ENCODE data around the gene ADSS1.

ADSS1 gene

GRCh38 chr14:104751539-104752422 lies 27.8 kb downstream of the ADSS1 start:
- DNase-seq, result peak; percentile 71

DNA sequence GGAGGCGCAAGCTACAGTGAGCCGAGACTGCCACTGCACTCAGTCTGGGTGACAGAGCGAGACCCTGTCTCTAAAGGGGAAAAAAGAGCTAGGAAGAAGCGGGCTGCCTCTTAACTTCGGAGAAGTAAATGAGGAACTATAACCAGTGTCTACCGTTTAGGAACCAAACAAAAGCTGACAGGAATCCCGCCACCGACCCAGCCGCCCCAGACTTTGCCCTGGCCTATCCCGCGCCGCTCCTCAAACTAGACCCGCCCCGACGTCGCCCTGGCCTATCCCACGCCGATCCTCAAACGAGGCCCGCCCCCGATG lies 28.4 kb downstream of the ADSS1 start:
- no peak for DNase-seq

- DNase-seq, result peak; percentile 100
These were observed 28.9 kb downstream of the ADSS1 start, which contains the start of gene SIVA1 for GRCh38 chr14:104752735-104753527. Gene SIVA1 (plus strand): TSS chr14:104753147. CDS start chr14:104753202, 55 bp downstream.

DNA sequence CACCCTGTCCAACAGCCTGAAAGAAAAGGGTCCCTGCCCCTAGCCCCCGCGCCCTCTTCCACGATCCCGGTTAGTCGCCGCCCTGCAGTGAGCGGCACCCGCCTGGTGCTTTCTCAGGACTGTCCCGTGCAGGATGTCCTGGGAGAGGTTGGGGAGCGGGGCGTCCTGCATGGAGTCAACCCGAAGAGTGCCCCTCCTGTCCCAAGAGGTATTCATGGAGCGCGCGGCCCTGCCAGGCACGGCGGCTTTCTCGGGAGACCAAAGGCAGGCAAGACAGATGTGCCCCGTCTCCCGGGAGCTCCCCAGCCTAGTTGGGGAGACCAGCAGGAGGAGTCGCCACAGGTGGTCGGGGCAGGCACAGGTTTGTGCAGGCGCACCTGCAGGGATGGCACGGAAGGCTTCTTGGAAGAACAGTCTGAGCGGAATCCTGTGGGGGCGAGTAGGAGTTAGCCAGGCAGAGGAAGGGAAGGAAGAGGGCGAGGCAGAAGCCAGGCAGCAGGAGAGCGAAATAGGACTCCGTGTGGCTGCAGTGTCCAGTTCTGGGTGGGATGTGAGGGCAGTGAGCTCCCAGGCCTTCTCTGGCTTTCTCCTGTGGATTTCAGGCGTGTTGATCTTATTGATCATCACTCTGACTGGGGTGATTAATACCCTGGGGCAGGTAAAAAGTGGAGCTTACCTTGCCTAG lies 29.6 kb downstream of the ADSS1 start:
- no peak for DNase-seq

DNA sequence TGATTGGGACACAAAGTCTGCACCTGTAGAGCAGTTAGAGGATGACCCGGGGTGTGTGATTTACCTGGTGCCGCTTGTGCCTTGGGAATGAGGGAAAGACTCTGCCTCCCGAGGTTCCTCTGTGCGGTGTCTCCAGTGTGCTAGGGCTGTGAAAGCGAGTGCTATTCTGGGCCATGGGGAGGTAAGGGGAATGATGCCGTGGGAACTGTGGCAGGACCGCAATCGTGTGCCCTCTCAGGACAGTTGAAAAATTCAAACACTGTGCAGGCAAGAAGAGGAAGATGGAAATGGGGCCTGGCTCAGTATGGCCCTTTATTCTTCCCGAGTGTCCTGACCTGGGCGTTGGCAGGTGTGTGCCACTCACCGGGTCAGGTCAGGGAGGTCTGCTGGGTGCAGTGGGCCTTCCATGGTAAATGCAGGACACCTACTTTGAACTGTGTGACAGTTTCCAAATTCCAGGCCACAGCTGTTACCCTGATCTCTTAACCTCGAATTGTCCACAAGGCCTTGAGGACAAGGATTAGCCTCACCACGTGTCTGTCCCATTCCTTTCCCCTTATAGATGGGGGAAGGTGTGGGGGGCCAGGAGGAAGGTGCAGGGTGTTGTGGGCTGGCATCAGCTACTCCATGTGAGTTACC lies 30.3 kb downstream of the ADSS1 start:
- no peak for DNase-seq

DNA sequence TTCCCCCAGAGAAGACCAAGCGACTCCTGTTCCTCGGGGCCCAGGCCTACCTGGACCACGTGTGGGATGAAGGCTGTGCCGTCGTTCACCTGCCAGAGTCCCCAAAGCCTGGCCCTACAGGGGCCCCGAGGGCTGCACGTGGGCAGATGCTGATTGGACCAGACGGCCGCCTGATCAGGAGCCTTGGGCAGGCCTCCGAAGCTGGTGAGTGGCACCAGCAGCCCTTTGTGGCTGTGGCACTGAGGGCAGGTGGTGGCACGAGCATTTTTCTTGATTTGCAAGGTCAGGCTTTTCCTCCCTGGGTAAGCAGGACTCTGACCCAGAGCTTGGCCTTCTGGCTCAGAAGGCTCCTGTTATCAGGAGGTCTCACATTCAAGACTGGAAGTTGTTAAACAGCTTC lies 31.6 kb downstream of the ADSS1 start:
- DNase-seq, result no peak

- DNase-seq, result no peak
These were observed 32.6 kb downstream of the ADSS1 start for GRCh38 chr14:104756477-104757237.

- no peak for DNase-seq
These were observed 33.2 kb downstream of the ADSS1 start for GRCh38 chr14:104757238-104757585.

DNA sequence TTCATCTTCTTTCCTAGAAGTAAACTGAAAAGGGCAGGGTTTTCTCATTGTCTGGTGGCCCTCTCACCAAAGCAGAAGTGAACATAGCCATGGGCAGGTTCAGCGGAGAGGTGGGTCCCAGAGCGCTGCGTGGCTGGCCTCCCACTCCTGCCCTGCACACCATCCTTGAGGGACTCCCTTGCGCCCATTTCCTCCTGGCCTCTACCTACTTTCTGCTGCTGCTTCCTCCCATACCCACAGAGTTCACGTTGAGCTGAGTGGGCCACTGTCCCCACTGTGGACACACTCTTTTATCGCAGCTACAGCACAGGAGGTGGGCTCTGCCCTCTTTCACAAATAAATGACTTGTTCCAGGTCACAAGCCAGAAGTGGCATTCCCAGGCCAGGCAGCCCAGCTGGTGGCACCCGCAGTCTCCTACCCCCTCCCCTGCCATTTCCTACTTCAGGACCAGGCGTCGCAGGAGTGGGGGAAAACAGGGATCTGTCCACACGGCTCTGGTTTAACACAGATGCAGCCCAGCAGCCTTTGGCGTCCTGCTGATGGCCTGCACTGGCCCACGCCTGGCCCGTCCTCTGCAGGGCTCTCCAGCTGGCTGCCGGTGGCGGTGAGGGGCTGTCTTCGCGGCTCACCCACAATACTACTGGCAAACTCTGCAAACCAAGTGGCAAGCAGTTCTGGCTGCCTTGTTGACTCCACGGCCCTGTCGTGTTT lies 33.8 kb downstream of the ADSS1 start:
- DNase-seq, result no peak

- DNase-seq, result no peak
These were observed 35.2 kb downstream of the ADSS1 start for GRCh38 chr14:104758981-104759969.

- no peak for DNase-seq
These were observed 41.5 kb downstream of the ADSS1 start for GRCh38 chr14:104765517-104765916.

DNA sequence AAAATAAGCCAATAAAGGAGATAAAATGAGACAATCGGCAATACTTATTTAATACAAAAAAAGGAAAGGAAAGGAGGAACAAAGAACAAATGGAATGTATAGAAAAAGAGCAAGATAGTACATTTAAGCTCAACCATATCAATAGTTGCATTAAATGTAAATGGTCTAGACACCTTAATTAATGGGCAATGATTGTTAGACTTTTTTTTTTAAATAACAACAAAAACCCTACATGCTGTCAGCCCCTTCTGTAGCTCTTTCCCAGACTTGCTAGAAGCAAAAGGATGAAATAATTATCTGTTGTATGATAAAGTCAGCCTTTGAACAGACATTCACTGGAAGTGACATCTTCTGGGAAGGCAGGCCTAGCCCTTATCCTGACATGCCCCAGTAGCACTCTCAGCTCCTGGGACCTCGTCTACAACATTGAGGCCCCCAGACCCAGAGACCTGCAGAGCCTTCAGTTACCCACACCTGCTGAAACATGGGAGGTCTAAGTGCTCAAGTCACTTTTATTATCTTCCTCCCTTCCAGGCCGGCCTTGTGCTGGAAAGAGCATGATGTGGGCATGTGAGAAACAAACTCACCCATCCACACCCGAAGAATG lies 42.3 kb downstream of the ADSS1 start:
- no peak for DNase-seq

DNA sequence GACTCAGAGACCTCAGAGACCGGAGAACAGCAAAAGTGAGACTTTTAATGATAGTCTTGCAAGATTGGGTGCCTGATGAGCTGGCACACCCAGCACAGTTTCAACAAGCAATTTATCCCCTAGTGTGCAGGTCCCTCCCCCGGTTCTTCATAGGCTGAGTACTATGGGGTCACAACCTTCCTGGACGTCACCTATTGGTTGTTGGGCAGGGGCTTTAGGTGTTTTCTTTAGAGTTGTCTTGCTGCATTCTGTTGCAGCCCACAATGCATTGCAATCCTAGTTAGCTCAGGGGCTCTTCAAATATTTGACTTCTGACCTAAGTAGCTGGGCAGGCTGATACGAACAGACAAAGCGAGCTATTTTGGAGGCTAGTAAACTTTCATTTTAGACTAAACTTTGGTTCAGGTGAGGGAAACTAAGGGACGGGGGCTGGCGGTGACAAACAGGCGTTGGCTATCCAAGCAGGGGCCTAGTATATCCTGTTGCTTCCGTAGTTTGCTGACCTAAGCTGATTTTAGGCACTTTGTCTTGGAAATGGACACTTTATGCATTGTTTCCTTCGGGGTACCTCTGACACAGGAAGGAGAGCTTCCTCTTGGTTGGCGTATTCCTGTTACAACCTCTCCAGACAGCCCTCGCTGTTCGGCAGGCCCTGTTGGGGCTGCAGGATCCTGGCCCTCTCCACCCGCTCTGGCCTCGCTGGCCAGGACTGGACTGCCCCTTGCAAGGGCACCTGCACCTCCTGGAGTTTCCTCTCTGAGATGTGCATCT lies 43.0 kb downstream of the ADSS1 start:
- DNase-seq, result no peak

GRCh38 chr14:104767634-104767918 lies 43.5 kb downstream of the ADSS1 start:
- no peak for DNase-seq

GRCh38 chr14:104768437-104769323 lies 44.7 kb downstream of the ADSS1 start:
- DNase-seq, result peak; percentile 86

GRCh38 chr14:104769324-104770071 lies 45.5 kb downstream of the ADSS1 start:
- no peak for DNase-seq

- DNase-seq, result no peak
These were observed 46.1 kb downstream of the ADSS1 start for GRCh38 chr14:104770072-104770579.
